HG02870 (cell line): ENCODE data around the gene ARSA.
"Not testable (repeated sequence)": the region's sequence is repeated elsewhere in the genome, so short reads cannot be mapped to it uniquely, and the experiment has no call there.

Source experiments
- ATAC-seq: cut with Tn5 transposase; IDR thresholded peaks from one replicate; pipeline ENCODE4 v1.9.1; 2021; ENCODE audit warnings: mild to moderate bottlenecking, moderate library complexity; ENCODE audit not compliant: unreplicated experiment

ARSA gene

GRCh38 chr22:50627642-50628542 lies at the start of gene ARSA:
Gene ARSA (minus strand): TSS chr22:50628152. CDS start chr22:50627779, 373 bp downstream.
- peak; percentile 85 for ATAC-seq

- ATAC-seq = no peak
Measured at GRCh38 chr22:50676661-50677492, 48.9 kb upstream of the ARSA start.

- no peak for ATAC-seq
Measured at GRCh38 chr22:50676180-50676636, 48.3 kb upstream of the ARSA start.

- ATAC-seq = no peak
Measured at GRCh38 chr22:50675553-50676179, 47.7 kb upstream of the ARSA start.

- ATAC-seq = no peak
Measured at GRCh38 chr22:50674606-50675552, 46.9 kb upstream of the ARSA start.

GRCh38 chr22:50674130-50674500 lies 46.2 kb upstream of the ARSA start:
- ATAC-seq = no peak

GRCh38 chr22:50673231-50674129 lies 45.5 kb upstream of the ARSA start:
- ATAC-seq = no peak

GRCh38 chr22:50672471-50673230 lies 44.7 kb upstream of the ARSA start, which contains the start of gene SHANK3:
Gene SHANK3 (plus strand): TSS chr22:50672823.
- no peak for ATAC-seq

GRCh38 chr22:50672041-50672440 lies 44.1 kb upstream of the ARSA start:
- ATAC-seq = no peak

GRCh38 chr22:50671641-50672040 lies 43.7 kb upstream of the ARSA start:
- ATAC-seq = no peak

GRCh38 chr22:50670914-50671538 lies 43.1 kb upstream of the ARSA start:
- ATAC-seq = no peak

GRCh38 chr22:50670513-50670912 lies 42.6 kb upstream of the ARSA start:
- no peak for ATAC-seq

GRCh38 chr22:50665738-50666137 lies 37.8 kb upstream of the ARSA start:
- ATAC-seq = no peak

GRCh38 chr22:50665212-50665611 lies 37.3 kb upstream of the ARSA start:
- ATAC-seq = no peak

- no peak for ATAC-seq
Measured at GRCh38 chr22:50660306-50660705, 32.4 kb upstream of the ARSA start.

GRCh38 chr22:50659711-50660110 lies 31.8 kb upstream of the ARSA start:
- not testable (repeated sequence) for ATAC-seq

- ATAC-seq = no peak
Measured at GRCh38 chr22:50657925-50658324, 30.0 kb upstream of the ARSA start.
